NCI-H2029 (cell line): ENCODE results near the gene WWOX.
A peak's percentile ranks its signal among the peaks of the same experiment; 100 is the strongest.

Experiments
- DNase-seq: peaks from one replicate; lab custom pipeline; 2025; lab: John Stamatoyannopoulos, UW

WWOX gene

DNA sequence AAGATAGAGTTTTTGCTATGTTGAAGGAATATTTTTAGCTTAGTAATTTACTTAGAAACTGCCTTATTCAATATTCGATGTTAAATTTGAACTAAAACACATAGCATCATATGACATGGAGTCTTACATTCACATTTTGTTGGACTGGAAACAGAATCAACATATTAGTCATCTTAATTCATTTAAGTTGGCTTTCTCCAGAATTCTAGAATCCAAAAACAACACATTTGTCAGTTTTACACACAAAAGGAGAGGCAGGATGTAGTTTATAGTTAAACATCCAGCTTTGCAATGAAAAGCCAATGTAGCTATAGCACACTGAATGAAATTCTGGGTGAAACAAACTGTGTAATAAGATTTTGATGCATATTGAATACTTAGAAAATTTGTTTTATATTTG is 43.3 kb downstream of the WWOX start:
- no peak for DNase-seq

DNA sequence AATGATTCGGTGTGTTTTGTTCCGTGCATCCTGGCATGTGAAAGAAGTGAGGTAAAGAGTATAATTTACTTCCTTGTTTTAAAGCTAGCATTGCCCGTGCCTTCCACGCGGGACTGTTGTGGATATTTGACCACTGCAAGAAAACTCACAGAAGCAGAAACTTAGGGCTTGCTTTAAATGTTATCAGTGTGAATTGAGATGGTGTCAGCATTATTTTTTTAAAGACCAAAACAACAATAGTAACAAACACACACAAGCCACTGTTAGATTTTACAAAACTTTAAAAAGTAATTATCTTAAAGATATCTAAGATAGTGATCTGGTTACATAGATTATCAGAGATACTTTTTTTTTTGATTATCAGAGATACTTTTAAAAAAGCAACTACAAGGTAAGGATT is 47.4 kb downstream of the WWOX start:
- DNase-seq = no peak

DNA sequence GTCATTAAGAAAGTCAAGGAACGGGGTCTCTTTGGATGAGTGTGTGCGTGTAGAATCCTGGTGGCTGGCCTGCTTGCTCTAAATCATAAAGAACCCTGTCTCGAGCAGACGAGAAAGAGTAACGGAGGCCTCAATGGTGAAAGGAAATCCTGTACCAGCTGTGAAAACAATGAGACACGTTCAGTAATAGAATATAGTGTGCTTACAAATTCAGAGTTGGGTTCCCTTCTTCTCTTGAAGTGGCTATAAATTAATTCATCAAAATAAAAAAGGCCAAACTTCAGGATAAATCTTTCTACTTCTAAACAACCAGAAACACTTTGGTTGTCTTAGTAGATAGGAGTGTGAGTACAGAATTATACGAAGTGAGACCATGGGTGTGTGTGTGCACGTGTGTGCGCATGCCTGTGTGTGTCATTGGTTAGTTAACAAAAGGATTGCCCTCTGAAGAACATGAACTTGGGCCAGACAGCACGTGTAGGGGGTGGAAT is 48.5 kb downstream of the WWOX start:
- DNase-seq = no peak

DNA sequence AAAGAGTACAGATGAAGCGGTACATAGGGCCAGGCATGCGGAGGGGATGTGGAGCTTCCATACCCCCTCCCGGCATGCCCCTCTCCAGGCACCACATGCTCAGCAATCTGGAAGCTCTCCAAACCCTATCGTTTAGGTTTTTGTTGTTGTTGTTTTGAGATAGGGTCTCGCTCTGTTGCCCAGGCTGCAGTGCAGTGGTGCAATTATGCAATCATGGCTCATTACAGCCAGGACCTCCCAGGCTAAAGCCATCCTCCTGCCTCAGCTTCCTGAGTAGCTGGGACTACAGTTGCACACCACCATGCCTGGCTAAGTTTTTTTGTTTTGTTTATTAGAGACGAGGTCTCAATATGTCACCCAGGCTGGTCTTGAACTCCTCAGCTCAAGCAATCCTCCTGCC is 50.8 kb downstream of the WWOX start:
- DNase-seq = no peak

DNA sequence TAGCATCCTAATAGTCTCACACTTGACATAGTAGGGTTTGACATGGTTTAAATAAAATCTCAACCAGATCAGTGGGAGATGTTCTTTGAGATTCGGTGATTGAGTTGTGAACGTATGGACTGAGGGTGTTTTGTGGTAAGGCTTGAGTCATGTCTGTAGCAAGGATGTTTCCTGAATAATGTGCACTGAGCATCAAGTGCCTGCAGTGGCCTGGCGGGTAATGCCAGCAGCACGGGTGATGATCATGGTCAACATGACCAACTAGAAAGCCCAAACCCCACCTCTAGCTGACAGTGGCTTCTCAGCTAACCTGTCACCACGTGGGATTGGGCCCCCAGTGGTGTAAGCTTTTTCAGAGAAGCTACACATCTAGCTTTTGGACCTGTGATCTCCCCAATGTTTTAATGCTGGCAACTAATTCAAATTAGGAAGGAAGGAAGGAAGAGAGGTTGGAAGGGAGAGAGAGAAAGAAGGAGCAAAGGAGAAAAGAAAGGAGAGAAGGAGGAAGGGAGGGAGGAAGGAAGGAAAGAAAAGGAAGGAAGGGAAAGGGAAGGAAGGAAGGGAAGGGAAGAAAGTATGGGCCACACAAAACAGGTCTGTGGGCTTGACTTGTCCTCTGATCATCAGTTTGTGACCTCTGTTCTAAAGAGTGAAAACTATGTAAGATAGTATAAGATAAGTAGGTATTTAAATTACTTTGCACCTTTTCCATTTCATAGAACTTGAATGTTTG is 55.4 kb downstream of the WWOX start:
- DNase-seq = no peak

DNA sequence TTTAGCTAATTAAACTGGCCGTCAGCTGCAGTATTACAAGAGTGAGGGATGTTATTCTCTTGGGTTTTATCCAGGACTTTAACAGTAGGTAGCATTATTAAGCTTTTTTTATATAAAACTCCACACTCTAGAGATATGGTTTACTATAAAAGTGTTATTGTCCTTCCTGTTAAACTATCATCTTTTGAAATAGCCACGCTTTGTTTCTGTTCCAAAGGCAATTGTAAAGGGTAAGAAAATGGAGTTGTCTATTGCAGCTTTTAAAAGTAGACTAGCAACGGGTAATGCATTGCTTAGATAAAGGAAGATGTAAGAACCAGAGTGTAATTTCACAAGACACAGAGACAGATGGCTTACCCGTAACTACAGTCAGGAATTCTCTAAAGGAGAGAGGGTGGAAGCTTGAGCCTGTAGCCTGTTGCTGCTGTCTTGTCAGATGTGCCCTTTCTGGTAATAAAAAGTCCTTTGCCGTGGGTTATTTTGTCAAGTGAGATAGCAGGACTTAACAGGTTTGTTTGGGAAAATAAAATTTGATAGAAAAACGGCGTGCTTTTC is 56.4 kb downstream of the WWOX start:
- DNase-seq = no peak

DNA sequence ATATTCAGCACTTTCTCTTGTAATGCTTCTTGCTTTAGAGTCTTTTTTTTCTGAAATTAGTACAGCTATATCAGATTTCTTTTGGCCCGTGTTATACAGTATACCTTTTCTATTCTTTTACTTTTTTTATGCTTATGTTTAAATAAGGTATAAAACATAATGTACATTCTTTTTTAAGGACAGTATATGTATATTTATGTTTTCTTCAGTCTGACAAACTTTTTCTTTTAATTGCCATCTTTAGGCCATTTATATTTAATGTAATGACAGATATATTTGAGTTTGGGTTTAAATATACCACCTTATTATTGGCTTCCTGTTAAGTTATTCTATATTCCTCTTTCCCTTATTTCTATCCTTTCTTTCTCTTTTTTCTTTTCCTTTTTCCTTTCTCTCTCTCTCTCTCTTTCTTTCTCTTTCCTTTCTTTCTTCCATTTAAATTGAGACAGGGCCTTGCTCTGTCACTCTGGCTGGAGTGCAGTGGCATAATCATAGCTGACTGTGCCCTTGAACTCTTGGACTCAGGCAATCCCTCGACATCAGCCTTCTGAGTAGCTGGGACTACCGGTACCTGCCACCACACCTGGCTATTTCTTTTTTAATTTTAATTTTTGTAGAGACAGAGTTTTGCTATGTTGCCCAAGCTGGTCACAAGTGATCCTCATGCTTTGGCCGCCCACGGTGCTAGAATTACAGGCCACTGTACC is 61.7 kb downstream of the WWOX start:
- no peak for DNase-seq

DNA sequence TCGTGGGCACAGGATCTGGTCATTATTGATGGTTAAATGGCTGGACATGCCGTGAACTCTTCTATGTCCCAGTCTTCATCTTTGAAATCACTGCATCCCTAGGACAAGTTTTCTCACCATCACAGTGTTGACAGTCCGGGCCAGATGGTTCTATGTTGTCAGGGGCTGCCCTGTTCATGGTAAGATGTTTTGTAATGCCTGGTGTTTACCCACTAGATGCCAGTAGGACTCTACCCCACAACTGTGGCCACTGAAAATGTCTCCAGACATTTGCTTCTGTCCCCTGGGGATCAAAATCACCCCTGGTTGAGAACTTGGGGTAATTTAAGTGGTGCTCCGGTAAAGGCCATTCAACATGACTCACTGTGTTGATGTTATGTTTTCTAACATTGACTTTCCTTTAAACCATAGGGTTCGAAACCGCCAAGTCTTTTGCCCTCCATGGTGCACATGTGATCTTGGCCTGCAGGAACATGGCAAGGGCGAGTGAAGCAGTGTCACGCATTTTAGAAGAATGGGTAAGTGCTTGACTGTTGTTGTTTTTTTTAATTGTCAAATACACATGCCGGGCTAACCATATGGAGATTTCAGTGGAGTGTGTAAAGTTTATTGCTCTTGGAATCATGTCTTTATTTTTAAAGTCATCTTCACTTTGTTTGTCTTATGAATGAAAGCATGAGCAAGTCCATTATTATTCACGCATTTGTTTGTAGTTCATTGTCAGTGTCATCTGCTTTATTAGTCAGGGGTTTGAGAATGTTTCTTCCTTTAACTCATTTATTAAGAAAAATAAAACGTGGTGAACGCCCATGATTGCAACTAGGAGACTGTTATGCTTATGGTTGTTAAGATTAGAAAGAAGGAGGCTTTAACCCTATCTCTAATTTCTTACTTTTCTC is 64.6 kb downstream of the WWOX start:
- DNase-seq = no peak

DNA sequence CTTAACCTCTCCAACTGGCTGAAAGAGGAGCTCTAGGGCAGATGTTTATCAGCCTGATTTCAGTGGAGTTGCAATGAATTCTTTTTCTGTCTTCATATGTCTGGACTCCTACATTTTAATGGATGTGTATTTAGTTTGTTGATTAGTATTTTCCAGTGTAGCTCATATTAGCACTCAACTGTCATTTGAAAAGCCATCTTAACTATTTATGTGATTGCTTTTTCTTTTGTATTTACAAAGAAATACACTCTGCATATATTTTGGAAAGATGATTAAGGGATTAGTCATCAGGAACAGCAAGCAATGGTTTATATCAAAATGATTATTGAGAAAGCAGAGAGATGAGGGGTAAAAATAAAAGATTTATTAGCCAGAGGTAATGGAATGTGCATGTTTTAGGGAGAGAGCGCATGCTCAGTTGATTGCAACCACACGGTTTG is 71.1 kb downstream of the WWOX start:
- DNase-seq = no peak

DNA sequence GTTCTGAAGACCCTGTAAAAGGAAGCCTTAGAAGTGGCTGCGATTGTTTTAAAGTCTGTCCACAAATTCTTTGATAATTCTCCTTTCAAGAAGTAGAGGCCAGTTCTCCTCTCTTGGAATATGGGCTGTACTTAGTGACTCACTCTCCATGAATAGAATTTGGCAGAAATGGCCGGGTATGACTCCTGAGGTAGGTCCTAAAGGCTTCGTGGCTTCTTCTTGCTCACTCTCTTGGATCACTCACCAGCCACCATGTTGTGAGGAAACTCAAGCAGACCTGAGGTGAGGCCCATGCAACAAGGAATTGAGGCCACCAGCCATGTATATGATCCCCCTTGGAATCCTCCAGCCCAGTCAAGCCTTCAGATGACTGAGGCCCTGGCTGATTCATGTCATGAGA is 75.8 kb downstream of the WWOX start:
- no peak for DNase-seq

DNA sequence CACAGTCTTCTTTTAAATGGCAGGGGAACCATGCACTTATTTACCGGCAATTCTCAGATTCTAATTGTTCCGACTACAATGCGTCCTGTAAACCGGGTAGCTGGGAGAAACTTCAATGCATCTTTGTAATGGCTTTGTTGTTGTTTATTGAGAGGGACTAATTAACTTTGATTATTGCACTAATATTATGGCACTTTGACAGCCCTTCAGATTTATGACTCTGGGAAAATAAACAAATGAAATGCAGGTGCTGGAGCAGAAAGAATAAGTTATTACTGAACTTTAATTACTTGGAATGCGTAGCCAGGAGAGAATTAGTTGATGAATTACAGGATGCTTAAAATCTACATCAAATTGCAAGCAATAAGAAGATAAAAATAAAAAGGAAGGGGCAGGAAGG is 77.0 kb downstream of the WWOX start:
- no peak for DNase-seq

DNA sequence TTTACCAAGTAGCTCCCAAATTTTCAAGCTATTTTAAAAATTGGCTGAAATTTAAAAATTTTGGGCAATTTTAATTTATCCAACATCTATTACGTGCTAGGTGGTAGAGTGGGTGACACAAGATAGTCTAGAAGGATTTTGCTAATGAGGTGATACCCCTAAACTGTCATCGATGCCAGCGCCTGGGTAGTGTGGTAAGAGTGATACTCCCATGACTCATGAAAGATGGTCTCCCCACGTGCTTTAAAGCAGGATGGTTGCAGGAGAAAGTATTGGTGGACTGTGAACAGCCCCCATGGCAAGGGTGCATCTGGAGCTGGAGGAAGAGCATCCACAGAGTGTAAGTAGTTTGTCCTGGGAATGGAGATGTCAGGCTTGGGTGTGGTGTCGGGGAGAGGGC is 77.8 kb downstream of the WWOX start:
- no peak for DNase-seq

DNA sequence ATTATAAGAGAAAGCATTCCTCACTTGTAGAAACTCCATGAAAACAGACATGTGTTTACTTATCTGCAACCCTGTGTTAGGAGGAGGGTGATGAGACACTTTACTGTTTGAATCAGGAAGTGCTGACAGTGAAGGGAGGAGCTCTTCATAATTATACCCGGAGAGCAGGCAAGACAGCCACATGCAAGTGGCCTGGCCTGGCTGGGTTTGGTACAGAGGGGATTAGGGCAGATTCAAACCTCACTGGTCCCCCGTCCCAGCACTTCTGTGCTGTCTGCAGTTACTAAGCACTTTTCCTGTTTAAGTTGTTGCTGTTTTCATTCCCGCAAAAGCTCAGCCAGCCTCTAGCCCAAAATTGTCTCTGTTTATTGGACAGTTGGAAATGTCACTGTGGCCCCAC is 78.5 kb downstream of the WWOX start:
- DNase-seq = peak; percentile 13

DNA sequence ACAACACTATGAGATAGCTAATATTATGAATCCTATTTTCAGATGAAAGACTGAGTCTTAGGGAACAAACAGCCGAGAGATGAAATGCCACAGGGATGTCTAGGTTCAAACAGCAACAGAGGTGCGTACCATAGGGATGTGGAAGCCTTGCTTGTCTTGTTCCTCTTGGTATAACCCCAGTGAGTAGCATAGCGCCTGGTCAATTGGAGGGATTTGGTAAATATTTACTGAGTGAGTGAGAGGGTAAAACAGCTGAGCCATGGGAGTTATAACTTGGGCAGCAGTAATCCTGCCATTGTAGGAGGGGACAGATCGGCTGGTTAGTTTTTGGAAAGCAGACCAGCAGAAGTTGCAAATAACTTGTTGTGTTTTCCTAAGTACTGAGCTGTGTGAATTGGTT is 80.2 kb downstream of the WWOX start:
- DNase-seq = no peak

DNA sequence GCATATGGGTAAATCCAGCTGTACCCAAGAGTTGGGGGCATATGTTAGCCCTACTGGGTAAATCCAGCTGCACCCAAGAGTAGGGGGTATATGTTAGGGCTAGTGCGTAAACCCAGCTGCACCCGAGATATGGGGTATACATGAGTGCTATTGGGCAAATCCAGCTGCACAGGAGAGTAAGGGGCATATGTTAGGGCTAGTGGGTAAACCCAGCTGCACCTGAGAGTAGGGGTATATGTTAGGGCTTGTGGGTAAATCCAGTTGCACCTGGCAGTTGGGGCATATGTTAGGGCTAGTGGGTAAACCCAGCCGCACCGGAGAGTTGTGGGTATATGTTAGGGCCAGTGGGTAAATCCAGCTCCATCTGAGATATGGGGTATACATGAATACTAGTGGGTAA is 80.9 kb downstream of the WWOX start:
- DNase-seq = no peak

DNA sequence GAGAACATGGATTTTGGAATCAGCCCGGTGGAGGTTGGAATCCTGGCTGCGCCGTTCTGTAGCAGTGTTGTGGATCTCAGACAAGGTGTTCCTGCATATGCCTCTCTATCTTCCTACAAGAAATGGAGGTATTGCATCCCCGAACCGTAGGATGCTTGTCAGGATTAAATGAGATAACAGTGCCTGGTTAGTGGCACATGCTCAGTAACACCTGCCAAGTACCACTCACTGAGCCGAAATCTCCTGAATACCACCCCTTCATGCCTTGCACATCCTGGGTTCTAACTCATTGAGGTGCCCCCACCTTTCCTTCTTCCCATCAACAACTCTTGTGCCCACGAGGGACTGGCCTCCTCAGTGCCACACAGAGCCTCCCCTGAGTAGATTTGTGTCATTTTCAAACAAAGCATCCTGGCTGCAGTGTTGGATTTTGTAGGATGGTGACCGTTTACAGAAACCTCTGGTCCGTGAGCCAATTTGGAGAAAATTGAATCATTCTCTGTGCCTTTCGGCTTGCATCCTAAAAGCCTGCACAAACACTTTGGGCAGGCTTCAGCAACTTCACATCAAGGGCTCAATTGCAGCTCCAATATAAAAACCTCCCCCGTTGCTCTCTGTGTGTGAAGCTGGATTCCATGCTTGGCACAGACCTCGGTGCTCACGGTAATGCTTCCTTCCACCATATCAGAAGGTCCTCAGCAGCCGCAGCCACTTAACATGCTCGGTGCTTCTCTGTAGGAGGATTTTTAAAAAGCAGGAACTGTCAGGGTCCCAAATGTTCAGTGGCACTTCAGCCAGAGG is 84.2 kb downstream of the WWOX start:
- DNase-seq = peak; percentile 70

DNA sequence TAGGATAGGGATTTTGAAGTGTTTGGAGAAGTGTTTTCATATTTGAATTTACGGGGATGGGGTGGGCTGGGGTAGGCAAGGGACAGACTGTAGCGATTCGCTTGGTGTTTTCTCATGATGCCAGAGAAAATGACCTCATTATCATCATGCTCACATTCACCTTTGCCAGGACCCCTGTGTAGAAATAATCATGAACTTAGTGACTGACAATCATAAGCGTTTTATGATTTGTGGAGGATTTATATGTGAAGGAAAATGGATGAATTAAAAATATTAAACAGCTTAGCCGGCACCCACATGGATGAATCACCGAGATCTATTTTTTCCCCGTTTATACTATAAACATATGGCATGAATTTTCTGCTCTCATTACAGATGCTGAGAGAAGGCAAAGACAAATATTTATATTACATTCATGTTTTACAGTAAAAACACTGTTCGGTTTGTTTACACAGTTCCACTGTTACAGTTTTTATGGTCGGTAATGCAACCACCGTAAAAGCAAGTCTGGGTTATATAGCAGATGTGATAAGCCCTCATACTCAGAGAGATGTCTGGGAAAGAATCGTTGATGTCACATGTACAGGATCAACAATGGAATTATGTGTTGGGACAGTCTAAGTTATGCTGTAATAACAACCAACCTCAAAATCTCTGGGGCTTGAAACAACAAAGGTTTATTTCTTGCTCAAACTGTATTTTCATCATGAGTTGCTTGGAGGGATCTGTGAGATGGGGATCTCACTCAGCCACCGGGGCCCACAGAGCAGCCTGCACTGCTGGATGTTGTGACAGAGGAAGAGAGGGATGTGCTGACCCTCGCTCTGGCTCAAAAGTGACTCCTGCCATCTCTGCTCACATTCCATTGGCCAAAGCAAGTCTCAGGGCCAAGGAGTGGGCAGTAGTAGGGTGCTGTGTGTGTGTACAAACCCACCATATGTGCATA is 85.1 kb downstream of the WWOX start:
- DNase-seq = peak; percentile 78

DNA sequence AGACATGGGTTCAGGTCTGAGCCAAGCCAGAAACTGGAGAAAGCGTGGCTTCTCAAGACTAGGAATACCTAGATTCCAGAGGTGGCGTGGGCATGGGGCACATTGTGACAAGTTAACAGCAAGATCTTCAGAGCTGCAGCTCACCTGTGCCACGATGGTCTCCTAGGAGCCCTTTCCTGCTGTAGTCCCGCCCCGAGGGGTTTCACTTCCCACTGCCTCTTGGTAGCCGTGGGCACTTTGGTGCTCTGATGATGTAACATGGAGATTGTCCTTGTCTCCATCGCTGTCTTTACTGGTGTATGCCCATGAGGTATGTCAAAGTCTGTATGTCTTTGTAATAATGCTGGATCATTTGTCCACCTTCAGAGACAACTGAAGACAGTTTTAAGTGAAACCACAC is 89.7 kb downstream of the WWOX start:
- no peak for DNase-seq

DNA sequence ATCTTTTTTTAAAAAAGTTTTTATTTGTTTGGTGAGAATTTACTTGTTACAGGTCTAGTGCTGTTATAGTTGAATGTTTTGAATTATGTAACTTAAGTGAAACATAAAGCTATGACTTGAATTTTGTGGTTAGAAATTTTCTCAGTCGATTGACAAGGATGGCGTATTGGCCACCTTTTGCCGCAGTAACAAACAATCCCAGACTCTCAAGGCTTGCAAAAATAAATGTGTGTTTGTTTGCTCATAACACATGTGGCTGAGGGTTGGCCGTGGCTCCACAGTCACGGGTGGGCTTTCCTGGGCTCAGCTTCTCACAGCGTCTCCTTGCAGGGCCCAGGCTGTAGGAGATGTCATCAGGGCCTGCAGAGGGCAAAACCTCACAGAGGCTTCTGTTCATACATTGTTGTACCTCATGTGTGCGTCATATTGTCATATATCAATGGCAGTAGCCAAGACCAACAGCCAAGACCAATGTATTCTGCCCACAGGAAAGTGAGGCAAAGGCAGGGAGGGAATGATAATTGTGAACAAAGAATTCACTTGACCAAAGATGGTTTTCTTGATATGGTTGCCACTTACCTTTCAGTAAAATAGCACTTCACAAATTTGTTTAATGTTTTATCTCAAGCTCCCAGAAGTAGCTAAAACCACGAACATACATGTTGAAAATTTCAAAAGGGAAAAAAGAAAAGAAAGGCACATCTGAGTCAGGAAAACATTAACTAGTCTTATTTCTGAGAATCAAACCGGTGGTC is 93.5 kb downstream of the WWOX start:
- DNase-seq = no peak

DNA sequence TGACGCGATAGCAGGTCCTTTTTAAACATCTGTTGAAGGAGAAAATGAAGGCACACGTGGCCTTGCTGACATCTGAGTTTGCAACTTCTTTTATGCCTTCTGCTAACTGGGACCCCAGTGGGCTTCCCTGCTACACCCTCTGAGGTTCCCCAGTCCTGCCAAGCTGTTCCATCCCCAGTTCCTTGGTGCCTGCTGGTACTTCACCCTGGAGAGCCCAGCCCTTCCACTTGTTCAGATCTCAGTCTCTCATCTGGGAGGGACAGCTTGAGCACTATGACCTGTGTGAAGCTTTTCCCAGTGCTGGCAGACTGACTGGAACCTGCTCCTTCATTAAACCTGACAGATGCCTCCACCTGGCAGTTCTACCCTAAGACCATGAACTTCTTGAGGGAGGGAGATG is 95.5 kb downstream of the WWOX start:
- no peak for DNase-seq
